ENCODE data around the gene OR4D10.

DNA sequence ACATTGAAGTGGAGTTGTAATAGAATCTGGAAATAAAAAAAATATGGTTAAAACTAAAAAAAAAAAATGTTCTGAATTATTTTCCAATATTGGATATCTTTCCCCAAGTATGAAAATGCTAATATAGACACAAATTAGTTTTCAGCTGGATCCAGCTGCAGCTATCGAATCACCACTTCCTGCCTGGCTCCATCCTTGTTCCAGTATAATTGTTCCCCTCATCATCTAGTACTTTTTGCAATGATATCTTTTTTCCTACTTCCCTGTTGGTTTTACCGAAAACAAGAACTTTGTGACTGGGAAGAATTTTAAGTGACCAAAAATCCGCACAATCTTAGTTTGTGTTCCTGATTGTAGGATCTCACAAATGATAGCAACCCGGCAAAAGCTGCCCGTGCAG is 47.6 kb downstream of the OR4D10 start:
- TF ChIP-seq POLR2A (IDR thresholded peaks at IDR 0.05) (no peak), EP300 (IDR thresholded peaks at IDR 0.05) (no peak)
- TF ChIP-seq, protein P1, sequence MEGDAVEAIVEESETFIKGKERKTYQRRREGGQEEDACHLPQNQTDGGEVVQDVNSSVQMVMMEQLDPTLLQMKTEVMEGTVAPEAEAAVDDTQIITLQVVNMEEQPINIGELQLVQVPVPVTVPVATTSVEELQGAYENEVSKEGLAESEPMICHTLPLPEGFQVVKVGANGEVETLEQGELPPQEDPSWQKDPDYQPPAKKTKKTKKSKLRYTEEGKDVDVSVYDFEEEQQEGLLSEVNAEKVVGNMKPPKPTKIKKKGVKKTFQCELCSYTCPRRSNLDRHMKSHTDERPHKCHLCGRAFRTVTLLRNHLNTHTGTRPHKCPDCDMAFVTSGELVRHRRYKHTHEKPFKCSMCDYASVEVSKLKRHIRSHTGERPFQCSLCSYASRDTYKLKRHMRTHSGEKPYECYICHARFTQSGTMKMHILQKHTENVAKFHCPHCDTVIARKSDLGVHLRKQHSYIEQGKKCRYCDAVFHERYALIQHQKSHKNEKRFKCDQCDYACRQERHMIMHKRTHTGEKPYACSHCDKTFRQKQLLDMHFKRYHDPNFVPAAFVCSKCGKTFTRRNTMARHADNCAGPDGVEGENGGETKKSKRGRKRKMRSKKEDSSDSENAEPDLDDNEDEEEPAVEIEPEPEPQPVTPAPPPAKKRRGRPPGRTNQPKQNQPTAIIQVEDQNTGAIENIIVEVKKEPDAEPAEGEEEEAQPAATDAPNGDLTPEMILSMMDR (IDR thresholded peaks at IDR 0.05): no peak

All from stomach (tissue), 4 donors.